Cardiac muscle cell (in vitro differentiated cells and primary cell): ENCODE results near the gene SHQ1. TPM values are rescaled to one million over a fixed set of nuclear protein-coding genes. Genes with fewer than 3 reads are reported as not detected.

ENCODE experiments used
- DNase-seq, 2 donors: peaks; one replicate each; pipeline versions ENCODE4 v3.0.0 to v3.0.0-alpha.2; 2010 to 2017; ENCODE audit warnings: low read depth in 1 of 2, low spot score in 1 of 2
- H3K27ac ChIP-seq: fragments of 200-600 bp; sonication (generic); 2 replicates; pipeline ENCODE4 v1.5.1; 2016
- H3K27me3 ChIP-seq: fragments of 200-600 bp; sonication (generic); 2 replicates; pipeline ENCODE4 v1.6.0; 2016; ENCODE audit warnings: control low read depth
- H3K36me3 ChIP-seq: fragments of 200-600 bp; sonication (generic); 2 replicates; pipeline ENCODE4 v1.5.1; 2016; ENCODE audit warnings: control low read depth
- H3K4me1 ChIP-seq: fragments of 200-600 bp; sonication (generic); 2 replicates; pipeline ENCODE4 v1.8.1; 2017; ENCODE audit warnings: low read depth, mild to moderate bottlenecking, mixed run types
- H3K4me3 ChIP-seq: fragments of 200-600 bp; sonication (generic); 2 replicates; pipeline ENCODE4 v1.5.1; 2016; ENCODE audit warnings: mild to moderate bottlenecking
- H3K9me3 ChIP-seq: fragments of 200-600 bp; sonication (generic); 2 replicates; pipeline ENCODE4 v1.5.1; 2017; ENCODE audit warnings: low read depth, mild to moderate bottlenecking, control low read depth
- CTCF ChIP-seq: IDR thresholded peaks from 2 replicates; pipeline ENCODE4 v1.5.1; 2012; ENCODE audit warnings: low read depth, mild to moderate bottlenecking, low read length
- polyA plus RNA-seq: library from polyadenylated mRNA; unstranded; fragments of >200 nt; fragmentation: Nextera tagmentation; extraction: Ambion mirVana; gene quantifications from 2 replicates; pipeline ENCODE4 v1.2.1, GENCODE V29; 2016
- total RNA-seq: library from RNA; depleted of rRNA; stranded (reverse); fragments of >200 nt; gene quantifications from 2 replicates; pipeline ENCODE4 v1.2.3, GENCODE V29; 2016

SHQ1 gene
- total and polyA plus RNA-seq, 2 experiments from 2014 or later = 15.2 to 20.1 TPM

GRCh38 chr3:72892081-72892775 lies 44.0 kb upstream of the SHQ1 start:
- no peak for TF ChIP-seq CTCF
- H3K36me3 ChIP-seq = no peaks in the 10 kb centered on the region
- no peak overlapping the region for H3K27ac ChIP-seq
- H3K9me3 ChIP-seq = no peaks in the 10 kb centered on the region
- DNase-seq = peak in 1 of 2 donors; percentile 93
- no peak overlapping the region for H3K4me3 ChIP-seq
- peaks cover 39% of the 10 kb centered on the region for H3K4me1 ChIP-seq
- no peaks in the 10 kb centered on the region for H3K27me3 ChIP-seq

- DNase-seq = peak; percentile 36 to 99
Measured at GRCh38 chr3:72891053-72891855, 43.0 kb upstream of the SHQ1 start.

GRCh38 chr3:72890166-72890925 lies 42.1 kb upstream of the SHQ1 start:
- Histone ChIP-seq H3K9me3 (no peaks in the 10 kb centered on the region), H3K27me3 (no peaks in the 10 kb centered on the region), H3K4me1 (peaks cover 42% of the 10 kb centered on the region), H3K4me3 (no peak overlapping the region), H3K27ac (peak overlapping the region; percentile 52), H3K36me3 (no peaks in the 10 kb centered on the region)
- no peak for DNase-seq
- TF ChIP-seq CTCF = no peak

More at GRCh38 chr3:72891053-72891855, 43.0 kb upstream of the SHQ1 start:
- H3K4me1 ChIP-seq = peaks cover 42% of the 10 kb centered on the region
- H3K4me3 ChIP-seq = no peak overlapping the region
- TF ChIP-seq CTCF = peak; percentile 20
- no peaks in the 10 kb centered on the region for H3K9me3 ChIP-seq
- H3K27ac ChIP-seq = peak overlapping the region; percentile 52
- H3K36me3 ChIP-seq = no peaks in the 10 kb centered on the region
- H3K27me3 ChIP-seq = no peaks in the 10 kb centered on the region

- DNase-seq = no peak
- no peaks in the 10 kb centered on the region for H3K36me3 ChIP-seq
- no peak for TF ChIP-seq CTCF
- peaks cover 42% of the 10 kb centered on the region for H3K4me1 ChIP-seq
- H3K27me3 ChIP-seq = no peaks in the 10 kb centered on the region
- H3K9me3 ChIP-seq = no peaks in the 10 kb centered on the region
- peak overlapping the region; percentile 77 for H3K27ac ChIP-seq
- H3K4me3 ChIP-seq = peak overlapping the region; percentile 47
Measured at GRCh38 chr3:72889310-72890165, 41.3 kb upstream of the SHQ1 start.
